CD4-positive, alpha-beta T cell treated with Interferon gamma for 1 hour (primary cell): Measurements from ENCODE around the gene ZNF892.
A peak's percentile ranks its signal among the peaks of the same experiment; 100 is the strongest.
"Not testable (repeated sequence)": the region's sequence is repeated elsewhere in the genome, so short reads cannot be mapped to it uniquely, and the experiment has no call there.

Source experiments
- DNase-seq: peaks from one replicate; pipeline ENCODE4 v3.0.0-alpha.2; 2020

ZNF892 gene

GRCh38 chr2:95231723-95232122, 24.4 kb downstream of the ZNF892 start:
- peak; percentile 4 for DNase-seq

GRCh38 chr2:95232232-95232631, 24.9 kb downstream of the ZNF892 start:
- no peak for DNase-seq

- DNase-seq: no peak
Measured at GRCh38 chr2:95234286-95234785, 27.0 kb downstream of the ZNF892 start.

- DNase-seq: no peak
Measured at GRCh38 chr2:95234816-95235215, 27.5 kb downstream of the ZNF892 start.

DNA sequence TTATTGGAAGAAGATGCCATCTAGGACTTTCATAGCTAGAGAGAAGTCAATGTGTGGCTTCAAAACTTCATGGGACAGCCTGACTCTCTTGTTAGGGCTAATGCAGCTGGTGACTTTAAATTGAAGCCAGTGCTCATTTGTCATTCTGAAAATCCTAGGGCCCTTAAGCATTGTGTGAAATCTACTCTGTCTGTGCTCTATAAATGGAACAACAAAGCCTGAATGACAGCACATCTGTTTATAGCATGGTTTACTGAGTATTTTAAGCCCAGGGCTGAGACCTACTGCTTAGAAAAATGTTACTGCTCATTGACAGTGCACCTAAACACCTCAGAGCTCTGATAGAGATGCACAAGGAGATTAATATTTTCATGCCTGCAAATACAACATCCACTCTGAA, 30.8 kb downstream of the ZNF892 start:
- no peak for DNase-seq

DNA sequence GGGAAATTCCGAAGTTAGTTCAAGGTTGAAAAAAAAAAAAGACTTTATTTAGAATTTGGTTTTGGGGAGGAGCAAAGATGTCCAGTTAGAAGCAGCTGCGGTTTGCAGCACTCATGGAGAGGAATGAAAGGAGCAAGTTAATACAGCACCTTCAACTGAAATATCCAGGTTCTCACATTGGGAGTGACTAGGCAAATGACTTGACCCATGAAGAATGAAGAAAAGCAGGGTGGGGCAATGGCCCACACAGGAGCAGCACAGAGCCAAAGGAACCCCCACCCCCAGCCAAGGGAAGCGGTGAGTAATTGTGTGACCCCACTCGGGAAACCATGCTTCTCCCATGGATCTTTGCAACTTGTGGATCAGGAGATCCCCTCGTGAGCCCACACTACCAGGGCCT, 32.8 kb downstream of the ZNF892 start:
- no peak for DNase-seq

GRCh38 chr2:95240556-95240955, 33.2 kb downstream of the ZNF892 start:
- DNase-seq: no peak

DNA sequence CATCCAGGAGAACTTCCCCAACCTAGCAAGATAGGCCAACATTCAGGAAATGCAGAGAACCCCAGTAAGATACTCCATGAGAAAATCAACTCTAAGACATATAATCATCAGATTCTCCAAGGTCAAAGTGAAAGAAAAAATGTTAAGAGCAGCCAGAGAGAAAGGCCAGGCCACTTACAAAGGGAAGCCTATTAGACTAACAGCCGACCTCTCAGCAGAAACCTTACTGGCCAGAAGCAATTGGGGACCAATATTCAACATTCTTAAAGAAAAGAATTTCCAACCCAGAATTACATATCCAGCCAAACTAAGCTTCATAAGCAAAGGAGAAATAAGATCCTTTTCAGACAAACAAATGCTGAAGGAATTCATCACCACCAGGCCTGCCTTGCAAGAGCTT, 34.8 kb downstream of the ZNF892 start:
- not testable (repeated sequence) for DNase-seq
